A673 (cell line): ENCODE data around the gene SV2C. TPM values are rescaled to one million over a fixed set of nuclear protein-coding genes. Genes with fewer than 3 reads are reported as not detected.

ENCODE experiments used
- BruUV-seq: library from RNA; stranded (reverse); fragments of 400-500 nt; replicated peaks from 2 replicates; lab custom pipeline; 2021; lab: Mats Ljungman, UMichigan
- CTCF ChIA-PET: fragments of 300-600 bp; sonication (Branson Sonifier 250); formaldehyde crosslinking; loops from one replicate; lab custom pipeline; 2022; ENCODE audit warnings: antibody characterized with exemption; lab: Charles Lee
- POLR2A ChIA-PET: fragments of 300-600 bp; sonication (Branson Sonifier 250); formaldehyde crosslinking; loops from one replicate; lab custom pipeline; 2022; ENCODE audit warnings: antibody characterized with exemption; ENCODE audit not compliant: low non-redundant PET; lab: Charles Lee
- DNase-seq: peaks from one replicate; pipeline ENCODE4 v3.0.0-alpha.2; 2015; ENCODE audit warnings: low spot score
- H3K27ac ChIP-seq: fragments of 200-600 bp; sonication (generic); 2 replicates; pipeline ENCODE4 v1.5.1; 2016; ENCODE audit warnings: mixed run types, low read depth, mild to moderate bottlenecking, mixed read lengths, antibody characterized with exemption, low read length; ENCODE audit not compliant: poor library complexity, severe bottlenecking
- H3K27me3 ChIP-seq: fragments of 200-600 bp; sonication (generic); replicated peaks from 2 replicates; pipeline ENCODE4 v1.6.1; 2017; ENCODE audit warnings: mixed run types, low read depth, mild to moderate bottlenecking, mixed read lengths, antibody characterized with exemption, low read length; ENCODE audit not compliant: insufficient read depth, poor library complexity
- H3K36me3 ChIP-seq: fragments of 200-600 bp; sonication (generic); 2 replicates; pipeline ENCODE4 v1.6.1; 2016; ENCODE audit warnings: mixed run types, mild to moderate bottlenecking, mixed read lengths, antibody characterized with exemption, low read length; ENCODE audit not compliant: insufficient read depth, poor library complexity, severe bottlenecking
- H3K4me1 ChIP-seq: fragments of 200-600 bp; sonication (generic); 2 replicates; pipeline ENCODE4 v1.6.1; 2017; ENCODE audit warnings: mixed run types, mild to moderate bottlenecking, mixed read lengths, antibody characterized with exemption, low read length; ENCODE audit not compliant: insufficient read depth, poor library complexity, severe bottlenecking
- H3K4me3 ChIP-seq: fragments of 200-600 bp; sonication (generic); 2 replicates; pipeline ENCODE4 v1.5.1; 2016; ENCODE audit warnings: low read depth, mixed run types, mild to moderate bottlenecking, mixed read lengths, low read length; ENCODE audit not compliant: poor library complexity, severe bottlenecking
- H3K9me3 ChIP-seq: fragments of 200-600 bp; sonication (generic); 2 replicates; pipeline ENCODE4 v1.6.1; 2016; ENCODE audit warnings: mixed run types, low read depth, mild to moderate bottlenecking, mixed read lengths, antibody characterized with exemption, low read length; ENCODE audit not compliant: poor library complexity, severe bottlenecking
- EZH2 ChIP-seq: fragments of 200-600 bp; sonication (generic); IDR thresholded peaks from 2 replicates; pipeline ENCODE4 v1.6.1; 2017; ENCODE audit warnings: borderline replicate concordance, low read depth, mild to moderate bottlenecking, mixed read lengths, antibody characterized with exemption, low read length; ENCODE audit not compliant: poor library complexity, severe bottlenecking
- intact Hi-C: fragments of 100-400 bp; cut with micrococcal nuclease; formaldehyde crosslinking; loops from one replicate; pipeline ENCODE4 v1.10.0; 2022; ENCODE audit not compliant: unreplicated experiment
- total RNA-seq: library from RNA; stranded (reverse); gene quantifications from 2 replicates; pipeline ENCODE4 v1.2.3, GENCODE V29; 2021
- TF ChIP-seq, protein P1 (sequence below): fragments of 300-800, 200-600 bp; sonication (generic); conservative IDR thresholded peaks from 2 replicates; pipeline ENCODE4 v1.5.1; 2017; ENCODE audit warnings: low read depth, mild to moderate bottlenecking, antibody characterized with exemption, low read length, moderate library complexity, mixed read lengths

The SV2C gene
- total RNA-seq, 1 experiment from 2014 or later = 3.1 TPM

DNA sequence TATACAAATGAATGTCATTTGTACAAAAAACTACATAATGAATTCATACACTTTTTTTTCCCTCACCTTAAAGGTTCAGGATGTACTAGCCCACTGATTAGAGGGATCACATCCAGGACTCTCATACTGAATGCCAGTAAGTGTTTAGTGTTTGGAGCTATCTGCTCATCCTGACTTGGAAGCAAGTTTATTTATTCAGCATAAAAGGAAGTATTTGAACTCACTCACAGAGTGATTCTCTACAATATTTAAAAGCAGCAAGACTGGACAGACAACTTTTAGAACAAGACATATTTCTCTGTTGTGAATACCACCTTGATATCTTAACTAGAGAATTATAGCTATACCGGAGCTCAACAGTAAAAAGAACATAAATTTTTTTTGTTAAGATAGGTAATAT lies 305.1 kb downstream of the SV2C start:
- POLR2A ChIA-PET = no interaction called here
- H3K4me1 ChIP-seq = peaks cover 19% of the 10 kb centered on the region
- no peaks in the 10 kb centered on the region for H3K27me3 ChIP-seq
- no peak overlapping the region for H3K27ac ChIP-seq
- CTCF ChIA-PET = no interaction called here
- DNase-seq = no peak
- no peak for TF ChIP-seq EZH2
- TF ChIP-seq, protein P1, sequence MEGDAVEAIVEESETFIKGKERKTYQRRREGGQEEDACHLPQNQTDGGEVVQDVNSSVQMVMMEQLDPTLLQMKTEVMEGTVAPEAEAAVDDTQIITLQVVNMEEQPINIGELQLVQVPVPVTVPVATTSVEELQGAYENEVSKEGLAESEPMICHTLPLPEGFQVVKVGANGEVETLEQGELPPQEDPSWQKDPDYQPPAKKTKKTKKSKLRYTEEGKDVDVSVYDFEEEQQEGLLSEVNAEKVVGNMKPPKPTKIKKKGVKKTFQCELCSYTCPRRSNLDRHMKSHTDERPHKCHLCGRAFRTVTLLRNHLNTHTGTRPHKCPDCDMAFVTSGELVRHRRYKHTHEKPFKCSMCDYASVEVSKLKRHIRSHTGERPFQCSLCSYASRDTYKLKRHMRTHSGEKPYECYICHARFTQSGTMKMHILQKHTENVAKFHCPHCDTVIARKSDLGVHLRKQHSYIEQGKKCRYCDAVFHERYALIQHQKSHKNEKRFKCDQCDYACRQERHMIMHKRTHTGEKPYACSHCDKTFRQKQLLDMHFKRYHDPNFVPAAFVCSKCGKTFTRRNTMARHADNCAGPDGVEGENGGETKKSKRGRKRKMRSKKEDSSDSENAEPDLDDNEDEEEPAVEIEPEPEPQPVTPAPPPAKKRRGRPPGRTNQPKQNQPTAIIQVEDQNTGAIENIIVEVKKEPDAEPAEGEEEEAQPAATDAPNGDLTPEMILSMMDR = no peak
- BruUV-seq = no TSS peak
- no peak overlapping the region for H3K4me3 ChIP-seq
- no peaks in the 10 kb centered on the region for H3K9me3 ChIP-seq
- intact Hi-C loops = no loop called here
- no peaks in the 10 kb centered on the region for H3K36me3 ChIP-seq

DNA sequence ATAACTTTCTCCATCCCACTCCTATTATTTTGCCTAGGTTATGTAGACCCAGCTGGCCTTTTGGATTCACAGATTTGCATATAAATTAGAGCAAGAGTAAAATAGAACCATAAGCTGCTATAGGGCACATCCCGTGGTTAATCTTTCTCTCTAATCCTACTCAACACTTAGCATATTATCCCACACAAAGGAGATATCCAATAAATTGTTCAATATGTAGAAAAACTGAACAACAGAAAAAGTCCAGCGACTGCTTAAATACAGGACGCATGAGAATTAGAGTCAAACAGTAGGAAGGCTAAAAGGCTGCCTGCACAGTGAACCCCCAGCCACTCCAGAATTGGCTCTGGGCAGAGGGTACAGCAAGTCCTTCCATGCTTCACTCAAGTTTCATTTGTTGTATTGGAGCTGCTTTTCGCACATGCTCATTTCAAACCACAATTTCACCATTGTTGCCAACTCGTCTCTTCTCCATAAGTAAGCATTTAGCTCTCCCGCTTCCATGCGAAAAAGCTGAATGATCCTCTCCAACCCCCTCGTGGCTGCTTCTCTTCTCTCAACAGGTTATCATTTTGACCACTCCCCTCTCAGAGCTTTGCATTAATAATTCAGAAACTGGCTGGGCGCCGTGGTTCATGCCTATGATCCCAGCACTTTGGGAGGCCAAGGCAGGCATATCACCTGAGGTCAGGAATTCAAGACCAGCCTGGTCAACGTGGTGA lies 305.8 kb downstream of the SV2C start:
- no peaks in the 10 kb centered on the region for H3K36me3 ChIP-seq
- no peaks in the 10 kb centered on the region for H3K9me3 ChIP-seq
- H3K27ac ChIP-seq = no peak overlapping the region
- intact Hi-C loops = no loop called here
- H3K4me1 ChIP-seq = peaks cover 22% of the 10 kb centered on the region
- no peak for TF ChIP-seq EZH2
- H3K27me3 ChIP-seq = no peaks in the 10 kb centered on the region
- no peak for DNase-seq
- POLR2A ChIA-PET = no interaction called here
- no peak overlapping the region for H3K4me3 ChIP-seq
- no TSS peak for BruUV-seq
- CTCF ChIA-PET = no interaction called here

DNA sequence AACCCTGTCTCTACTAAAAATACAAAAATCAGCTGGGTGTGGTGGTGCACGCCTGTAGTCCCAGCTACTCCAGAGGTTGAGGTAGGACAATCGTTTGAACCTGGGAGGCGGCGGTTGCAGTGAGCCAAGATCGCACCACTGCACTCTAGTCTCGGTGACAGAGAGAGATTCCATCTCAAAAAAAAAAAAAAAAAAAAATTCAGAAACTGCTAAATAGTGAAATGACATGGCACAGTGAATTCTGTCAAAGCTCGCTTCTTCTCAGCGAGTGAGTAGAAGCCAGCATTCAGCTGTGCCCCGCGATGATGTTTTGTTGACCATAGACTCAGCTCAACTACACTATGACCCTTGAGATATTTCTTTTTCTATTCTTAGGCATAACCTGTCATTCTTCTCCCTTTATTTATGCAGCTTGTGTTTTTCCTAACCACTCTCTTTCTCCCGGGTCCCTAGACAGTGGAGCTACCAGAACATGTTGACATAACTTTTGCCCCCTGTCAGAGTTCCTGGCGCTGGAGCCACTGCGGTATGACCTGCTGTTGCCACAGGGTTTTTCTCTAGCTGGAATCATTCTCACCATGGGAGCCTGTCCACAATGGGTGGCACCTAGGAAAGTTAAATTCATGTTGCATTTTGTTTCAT lies 306.5 kb downstream of the SV2C start:
- BruUV-seq = no TSS peak
- Histone ChIP-seq H3K27me3 (no peaks in the 10 kb centered on the region), H3K36me3 (no peaks in the 10 kb centered on the region), H3K4me1 (peaks cover 22% of the 10 kb centered on the region), H3K9me3 (no peaks in the 10 kb centered on the region), H3K27ac (no peak overlapping the region), H3K4me3 (no peak overlapping the region)
- intact Hi-C loops = no loop called here
- CTCF ChIA-PET = no interaction called here
- POLR2A ChIA-PET = no interaction called here
- TF ChIP-seq, protein P1 = no peak
- no peak for TF ChIP-seq EZH2
- DNase-seq = no peak
